Fibroblast of lung (primary cell): ENCODE data around the gene TIGD6. TPM values are rescaled to one million over a fixed set of nuclear protein-coding genes. Genes with fewer than 3 reads are reported as not detected.
A peak's percentile ranks its signal among the peaks of the same experiment; 100 is the strongest.

Source experiments
- DNase-seq, 2 donors: peaks; one replicate each; pipeline versions ENCODE4 v3.0.0 to v3.0.0-alpha.2; 2010; ENCODE audit warnings: low read depth in 2 of 2
- H2AFZ ChIP-seq: 2 replicates; pipeline ENCODE4 v1.5.1; 2012; ENCODE audit warnings: low read length, control low read depth, inconsistent platforms
- H3K27ac ChIP-seq: 2 replicates; pipeline ENCODE4 v1.5.1; 2011; ENCODE audit warnings: low read length, control low read depth; ENCODE audit not compliant: insufficient read depth
- H3K27me3 ChIP-seq: 2 replicates; pipeline ENCODE4 v1.5.1; 2011; ENCODE audit warnings: mild to moderate bottlenecking, low read length; ENCODE audit not compliant: control insufficient read depth, insufficient read depth
- H3K36me3 ChIP-seq: 2 replicates; pipeline ENCODE4 v1.5.1; 2011; ENCODE audit warnings: low read length; ENCODE audit not compliant: control insufficient read depth, insufficient read depth
- H3K4me1 ChIP-seq: 2 replicates; pipeline ENCODE4 v1.5.1; 2011; ENCODE audit warnings: low read length; ENCODE audit not compliant: control insufficient read depth, insufficient read depth; ENCODE audit errors: extremely low read depth
- H3K4me2 ChIP-seq: 2 replicates; pipeline ENCODE4 v1.5.1; 2011; ENCODE audit warnings: low read length, control low read depth; ENCODE audit not compliant: insufficient read depth; ENCODE audit errors: extremely low read depth
- H3K4me3 ChIP-seq, 4 experiments: fragments of 200-600 bp in 1 of 4; sonication (generic) in 1 of 4; replicated peaks in 1 of 4; 2 replicates each; pipeline ENCODE4 v1.5.1; 2011 to 2016; ENCODE audit warnings: low read length in 4 of 4, low read depth in 3 of 4, mild to moderate bottlenecking in 3 of 4, control low read depth in 2 of 4, inconsistent platforms in 1 of 4, mixed read lengths in 1 of 4; ENCODE audit not compliant: insufficient read depth in 1 of 4; ENCODE audit errors: control extremely low read depth in 1 of 4
- H3K79me2 ChIP-seq: 2 replicates; pipeline ENCODE4 v1.5.1; 2012; ENCODE audit warnings: mild to moderate bottlenecking, low read length, inconsistent platforms; ENCODE audit not compliant: control insufficient read depth, insufficient read depth
- H3K9ac ChIP-seq: 2 replicates; pipeline ENCODE4 v1.5.1; 2011; ENCODE audit warnings: mild to moderate bottlenecking, low read length, control low read depth; ENCODE audit not compliant: insufficient read depth
- H3K9me3 ChIP-seq: 2 replicates; pipeline ENCODE4 v1.5.1; 2012; ENCODE audit warnings: low read depth, low read length; ENCODE audit not compliant: control insufficient read depth, insufficient read depth
- H4K20me1 ChIP-seq: 2 replicates; pipeline ENCODE4 v1.5.1; 2011; ENCODE audit warnings: low read length; ENCODE audit not compliant: control insufficient read depth, insufficient read depth; ENCODE audit errors: extremely low read depth
- EZH2 ChIP-seq: IDR thresholded peaks from 2 replicates; pipeline ENCODE4 v1.5.1; 2012; ENCODE audit warnings: low read length, control low read depth, mild to moderate bottlenecking; ENCODE audit errors: missing control alignments
- polyA minus RNA-seq: library from RNA; depleted of rRNA, polyadenylated mRNA; stranded (reverse); fragments of >200 nt; gene quantifications from 2 replicates; pipeline ENCODE4 v1.2.3, GENCODE V29; 2011; ENCODE audit warnings: low replicate concordance
- polyA plus RNA-seq, 2 donors: library from polyadenylated mRNA; depleted of rRNA in 1 of 2; stranded (reverse) in 1 of 2; unstranded in 1 of 2; fragments of >200 nt; gene quantifications; 2 replicates each; pipeline ENCODE4 v1.2.1, GENCODE V29; 2011 to 2012; ENCODE audit warnings: missing spikeins in 1 of 2
- total RNA-seq: library from RNA; depleted of rRNA; stranded (reverse); fragments of >200 nt; gene quantifications from 2 replicates; pipeline ENCODE4 v1.2.1, GENCODE V29; 2014
- TF ChIP-seq, protein P1 (sequence below), 2 donors: IDR thresholded peaks in 1 of 2; conservative IDR thresholded peaks in 1 of 2; 1 replicate in 1 of 2; 2 replicates in 1 of 2; pipeline ENCODE4 v1.5.1; 2011 to 2012; ENCODE audit warnings: low read length in 2 of 2, control low read depth in 1 of 2, inconsistent platforms in 1 of 2, low read depth in 1 of 2, mild to moderate bottlenecking in 1 of 2

Gene TIGD6
- total RNA-seq (8.7 and 10.4 TPM in 2 replicates), polyA plus RNA-seq (5.7 and 6.9 TPM in 2 replicates), polyA minus RNA-seq (2.7 and 4.8 TPM in 2 replicates)
- polyA plus RNA-seq (2012), result 6.1 and 6.2 TPM in 2 replicates

DNA sequence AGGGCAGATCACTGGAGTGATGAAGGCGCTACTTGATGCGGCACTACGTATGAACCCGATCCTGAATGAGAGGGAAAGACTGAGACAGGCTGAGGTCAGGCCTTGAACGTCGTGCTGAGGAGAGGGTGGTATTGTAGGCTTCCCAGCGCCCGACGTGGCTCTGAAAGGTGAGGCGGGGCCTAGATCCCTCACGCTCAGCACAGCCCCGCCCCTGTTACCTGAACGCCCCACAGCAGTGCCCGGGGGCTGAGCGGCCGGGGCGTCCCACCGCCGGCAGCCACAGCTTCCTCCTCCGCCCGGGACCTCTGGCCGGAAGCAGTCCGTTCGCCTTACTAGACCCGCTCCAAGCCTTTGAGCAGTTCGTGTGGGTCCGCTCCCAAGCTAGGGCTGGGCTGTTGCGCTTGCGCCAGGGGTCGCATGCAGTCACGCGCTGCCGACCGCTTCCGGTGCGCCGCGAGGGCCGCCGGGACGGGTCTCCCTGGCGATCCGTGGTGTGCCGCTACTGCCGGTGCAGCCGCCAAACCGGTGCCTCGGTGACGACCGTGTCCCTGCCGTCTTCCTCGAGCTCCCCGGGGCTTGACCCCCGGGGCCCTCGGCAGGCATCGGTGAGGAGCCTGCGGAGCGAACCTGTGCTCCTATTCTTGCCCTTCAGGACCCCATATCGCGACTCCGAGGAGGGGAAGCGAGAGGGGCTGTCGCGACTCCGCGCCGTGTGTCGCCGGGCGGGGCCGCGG, at the start of gene TIGD6, which contains the start of gene HMGXB3:
Gene TIGD6, minus strand, starts transcription at position 399 of the 734 bp plus-strand sequence. CDS start 4,306 bp downstream, outside the sequence.
Gene HMGXB3, plus strand, starts transcription at position 484 of the 734 bp plus-strand sequence. CDS start 4,114 bp downstream, outside the sequence.
- TF ChIP-seq, protein P1, sequence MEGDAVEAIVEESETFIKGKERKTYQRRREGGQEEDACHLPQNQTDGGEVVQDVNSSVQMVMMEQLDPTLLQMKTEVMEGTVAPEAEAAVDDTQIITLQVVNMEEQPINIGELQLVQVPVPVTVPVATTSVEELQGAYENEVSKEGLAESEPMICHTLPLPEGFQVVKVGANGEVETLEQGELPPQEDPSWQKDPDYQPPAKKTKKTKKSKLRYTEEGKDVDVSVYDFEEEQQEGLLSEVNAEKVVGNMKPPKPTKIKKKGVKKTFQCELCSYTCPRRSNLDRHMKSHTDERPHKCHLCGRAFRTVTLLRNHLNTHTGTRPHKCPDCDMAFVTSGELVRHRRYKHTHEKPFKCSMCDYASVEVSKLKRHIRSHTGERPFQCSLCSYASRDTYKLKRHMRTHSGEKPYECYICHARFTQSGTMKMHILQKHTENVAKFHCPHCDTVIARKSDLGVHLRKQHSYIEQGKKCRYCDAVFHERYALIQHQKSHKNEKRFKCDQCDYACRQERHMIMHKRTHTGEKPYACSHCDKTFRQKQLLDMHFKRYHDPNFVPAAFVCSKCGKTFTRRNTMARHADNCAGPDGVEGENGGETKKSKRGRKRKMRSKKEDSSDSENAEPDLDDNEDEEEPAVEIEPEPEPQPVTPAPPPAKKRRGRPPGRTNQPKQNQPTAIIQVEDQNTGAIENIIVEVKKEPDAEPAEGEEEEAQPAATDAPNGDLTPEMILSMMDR (conservative IDR thresholded peaks at IDR 0.05 in 1 of 2, IDR thresholded peaks at IDR 0.05 in 1 of 2; ENCODE audit: low read depth in 1 of 2, low read length in 2 of 2), result no peak
- no peak for TF ChIP-seq EZH2

DNA sequence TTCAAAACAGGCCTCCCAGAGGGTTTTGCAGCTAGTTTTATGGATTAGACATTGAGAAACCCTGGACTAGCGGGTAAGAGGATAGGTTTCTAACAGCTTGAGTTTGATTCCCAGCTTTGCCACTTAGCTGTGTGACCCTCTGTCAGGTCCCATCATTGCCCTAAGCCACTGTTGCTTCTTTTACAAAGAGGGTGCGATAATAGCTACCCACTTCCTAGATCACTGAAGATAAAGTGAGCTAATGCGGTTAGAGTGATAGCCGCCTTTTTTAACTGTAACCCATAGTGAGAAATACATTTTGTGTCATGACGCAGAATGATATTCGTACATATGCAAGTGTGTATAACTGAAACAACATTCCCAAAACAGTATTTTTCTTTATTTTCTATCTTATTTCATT, 45.6 kb upstream of the TIGD6 start:
- H3K27me3 ChIP-seq, result no peaks in the 10 kb centered on the region
- DNase-seq, result no peak
- TF ChIP-seq, protein P1 (conservative IDR thresholded peaks at IDR 0.05 in 1 of 2, IDR thresholded peaks at IDR 0.05 in 1 of 2; ENCODE audit: low read depth in 1 of 2, low read length in 2 of 2), result no peak
- TF ChIP-seq EZH2, result no peak
- no peak overlapping the region for H3K4me2 ChIP-seq
- peaks cover 8% of the 10 kb centered on the region for H3K4me1 ChIP-seq
- no peaks in the 10 kb centered on the region for H4K20me1 ChIP-seq
- no peak overlapping the region for H3K4me3 ChIP-seq
- H3K79me2 ChIP-seq, result no peaks in the 10 kb centered on the region
- no peak overlapping the region for H3K9ac ChIP-seq
- H3K9me3 ChIP-seq, result no peaks in the 10 kb centered on the region
- H3K36me3 ChIP-seq, result peaks cover 34% of the 10 kb centered on the region
- H3K27ac ChIP-seq, result no peak overlapping the region
- H2AFZ ChIP-seq, result no peak overlapping the region

More for the DNA sequence above, at the start of gene TIGD6, which contains the start of gene HMGXB3:
- Histone ChIP-seq H3K4me2 (peak within 1 kb of the TSS; percentile 87), H3K36me3 (no peaks in the 10 kb centered on the region), H3K27ac (peak within 1 kb of the TSS; percentile 97), H4K20me1 (no peaks in the 10 kb centered on the region), H3K9ac (peak within 1 kb of the TSS; percentile 99), H3K27me3 (no peaks in the 10 kb centered on the region), H3K4me3 (peak within 1 kb of the TSS; percentile 84 to 99 (median 95)), H3K4me1 (peaks cover 8% of the 10 kb centered on the region), H3K9me3 (no peaks in the 10 kb centered on the region), H3K79me2 (peaks cover 48% of the 10 kb centered on the region), H2AFZ (peak within 1 kb of the TSS; percentile 94)
- peak; percentile 95 to 96 for DNase-seq

DNA sequence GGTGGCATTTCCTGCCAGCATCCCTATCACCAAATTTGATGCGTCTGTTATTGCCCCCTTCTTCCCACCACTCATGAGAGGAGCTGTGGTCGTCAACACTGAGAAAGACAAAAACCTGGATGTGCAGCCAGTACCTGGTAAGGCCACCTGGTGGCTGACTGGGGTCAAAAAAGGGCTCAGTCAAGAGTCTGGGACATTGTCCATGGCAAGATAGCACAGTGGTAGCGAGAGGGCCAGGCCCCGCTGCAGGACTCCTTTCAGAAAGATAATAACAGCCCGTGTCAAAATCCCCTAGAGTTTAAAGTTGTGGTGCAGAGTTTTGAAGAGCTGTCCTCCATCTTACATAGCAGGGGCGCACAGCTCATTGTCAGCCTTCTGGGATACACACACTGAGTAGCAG, 45.1 kb upstream of the TIGD6 start:
- Histone ChIP-seq H3K4me3 (no peak overlapping the region), H3K4me1 (peaks cover 8% of the 10 kb centered on the region), H3K27me3 (no peaks in the 10 kb centered on the region), H4K20me1 (no peaks in the 10 kb centered on the region), H3K79me2 (no peaks in the 10 kb centered on the region), H3K9ac (no peak overlapping the region), H2AFZ (no peak overlapping the region), H3K36me3 (peaks cover 32% of the 10 kb centered on the region), H3K4me2 (no peak overlapping the region), H3K27ac (no peak overlapping the region), H3K9me3 (no peaks in the 10 kb centered on the region)
- DNase-seq, result no peak
- TF ChIP-seq, protein P1 (conservative IDR thresholded peaks at IDR 0.05 in 1 of 2, IDR thresholded peaks at IDR 0.05 in 1 of 2; ENCODE audit: low read depth in 1 of 2, low read length in 2 of 2), result no peak
- TF ChIP-seq EZH2, result no peak
